Activated CD8-positive, alpha-beta memory T cell treated with anti-CD3 and anti-CD28 coated beads for 24 hours (primary cell): ENCODE measurements around the gene SEMA3E.

ENCODE experiments used
- DNase-seq: peaks from one replicate; pipeline ENCODE4 v3.0.0-alpha.2; 2020

The SEMA3E gene

DNA sequence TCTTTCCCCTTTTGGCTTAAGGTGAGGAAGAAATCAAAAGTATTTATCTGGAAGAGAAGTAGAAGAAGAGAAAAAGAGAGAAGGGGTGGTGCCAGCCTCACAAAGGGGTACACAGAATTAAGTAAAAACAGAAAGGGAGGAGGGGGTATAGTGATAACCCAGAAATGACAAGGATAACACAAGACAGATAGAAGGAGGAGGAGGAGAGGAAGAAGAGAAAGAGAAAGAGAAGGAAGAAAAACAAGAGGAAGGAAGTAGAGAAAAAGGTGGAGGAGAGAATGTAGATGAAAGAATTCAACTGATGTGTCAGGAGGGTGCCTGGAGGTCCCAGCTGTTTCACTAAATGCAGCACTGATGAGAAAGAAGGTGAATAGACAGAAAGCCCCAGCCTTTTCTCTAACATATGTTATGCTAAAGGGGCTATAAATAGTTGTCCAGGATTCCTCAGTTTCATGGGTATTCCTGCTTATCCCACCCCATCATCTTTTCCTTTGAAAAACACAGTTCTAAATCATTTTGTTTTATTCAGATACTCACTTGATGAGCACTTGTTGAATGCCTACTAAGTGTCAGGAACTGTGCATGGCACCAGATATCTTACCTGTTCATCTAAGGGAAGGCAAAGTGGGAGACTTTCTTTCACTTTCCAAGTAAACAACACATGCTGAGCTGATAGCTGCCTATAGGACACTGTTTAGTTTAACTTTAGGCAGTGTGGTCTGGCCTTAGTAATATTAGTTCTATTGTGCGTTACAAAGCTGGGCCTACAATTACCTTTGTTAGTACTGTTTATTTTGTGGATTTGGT lies 8.0 kb downstream of the SEMA3E start:
- DNase-seq, result no peak

- no peak for DNase-seq
Observed at GRCh38 chr7:83640240-83640639, 8.7 kb downstream of the SEMA3E start.

GRCh38 chr7:83633516-83633915 lies 15.4 kb downstream of the SEMA3E start:
- no peak for DNase-seq

DNA sequence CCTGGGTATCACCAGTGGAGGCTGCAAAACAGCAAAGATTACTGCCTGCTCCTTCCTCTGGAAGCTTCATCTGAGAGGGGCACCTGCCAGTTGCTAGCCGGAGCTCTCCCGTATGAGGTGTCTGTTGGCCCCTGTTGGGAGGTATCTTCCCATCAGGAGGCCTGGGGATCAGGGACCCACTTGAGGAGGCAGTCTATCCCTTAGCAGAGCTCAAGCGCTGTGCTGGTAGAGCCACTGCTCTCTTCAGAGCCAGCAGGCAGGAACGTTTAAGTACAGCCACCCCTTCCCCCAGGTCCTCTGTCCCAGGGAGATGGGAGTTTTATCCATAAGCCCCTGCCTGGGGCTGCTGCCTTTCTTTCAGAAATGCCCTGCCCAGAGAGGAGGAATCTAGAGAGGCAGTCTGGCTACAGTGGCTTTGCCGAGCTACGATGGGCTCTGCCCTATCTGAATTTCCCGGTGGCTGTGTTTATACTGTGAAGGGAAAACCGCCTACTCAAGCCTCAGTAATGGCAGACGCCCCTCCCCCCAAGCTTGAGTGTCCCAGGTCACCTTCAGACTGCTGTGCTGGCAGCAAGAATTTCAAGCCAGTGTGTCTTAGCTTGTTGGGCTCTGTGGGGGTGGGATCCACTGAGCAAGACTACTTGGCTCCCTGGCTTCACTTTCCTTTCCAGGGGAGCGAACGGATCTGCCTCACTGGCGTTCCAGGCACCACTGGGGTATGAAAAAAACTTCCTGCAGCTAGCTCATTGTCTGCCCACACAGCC lies 19.6 kb downstream of the SEMA3E start:
- DNase-seq, result no peak

GRCh38 chr7:83617858-83618257 lies 31.1 kb downstream of the SEMA3E start:
- no peak for DNase-seq

- DNase-seq, result no peak
Observed at GRCh38 chr7:83614112-83614511, 34.8 kb downstream of the SEMA3E start.

GRCh38 chr7:83613232-83613631 lies 35.7 kb downstream of the SEMA3E start:
- no peak for DNase-seq

DNA sequence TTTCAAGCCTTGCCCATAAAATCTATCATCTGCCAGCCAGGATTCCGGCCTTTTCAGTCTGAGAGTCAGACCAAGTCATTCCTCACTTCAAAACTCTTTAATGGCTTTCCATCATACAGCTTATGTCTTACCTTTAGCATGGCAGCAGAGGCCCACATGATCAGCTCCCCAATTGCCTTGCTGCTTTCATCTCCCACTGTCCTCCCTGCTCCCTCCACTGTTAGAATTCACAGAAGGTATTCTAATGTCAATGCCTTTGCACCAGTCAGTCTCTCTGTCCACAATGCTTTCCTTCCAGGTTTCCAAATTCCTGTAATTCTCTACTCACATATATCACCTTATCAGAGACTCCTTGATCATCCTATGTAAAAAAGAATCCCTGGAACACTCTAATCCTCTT lies 37.2 kb downstream of the SEMA3E start:
- DNase-seq, result no peak

GRCh38 chr7:83610649-83611304 lies 38.2 kb downstream of the SEMA3E start:
- no peak for DNase-seq

DNA sequence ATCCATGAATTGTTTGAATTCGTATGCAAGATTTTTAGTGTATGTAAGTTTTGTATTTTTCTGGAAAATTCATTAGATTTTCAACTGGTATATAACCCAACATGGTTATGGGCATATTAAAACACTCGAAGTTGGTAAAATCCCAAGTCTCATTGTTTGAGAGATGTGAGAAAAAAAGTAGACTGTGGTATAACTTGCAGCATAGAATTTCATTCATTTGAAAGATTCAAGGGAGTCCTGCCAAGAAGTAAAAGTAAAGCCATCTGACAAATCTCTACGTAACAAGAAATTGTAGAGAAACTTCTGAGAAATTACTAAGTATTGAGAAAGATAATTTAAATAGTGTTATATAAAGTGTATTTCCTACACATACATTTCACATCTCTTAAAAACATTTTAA lies 40.2 kb downstream of the SEMA3E start:
- no peak for DNase-seq

GRCh38 chr7:83603649-83604048 lies 45.3 kb downstream of the SEMA3E start:
- no peak for DNase-seq

DNA sequence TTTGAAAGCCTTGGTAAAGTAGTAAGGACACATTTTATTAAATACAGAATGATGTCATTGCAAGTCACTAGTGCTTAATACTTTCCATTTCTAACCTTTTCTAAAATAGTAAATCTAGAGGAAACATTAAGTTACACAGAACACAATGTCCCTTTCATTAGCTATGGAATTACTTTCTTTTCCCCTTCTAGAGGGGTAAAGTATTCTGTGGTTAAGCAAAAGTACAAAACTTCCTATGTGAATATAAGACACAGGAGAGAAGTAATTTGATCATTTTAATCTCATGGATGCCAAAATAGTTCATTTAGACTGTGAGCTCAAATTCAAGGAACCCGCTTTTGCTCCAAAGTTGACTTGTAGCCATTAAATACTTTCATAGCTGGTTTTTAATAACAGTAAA lies 49.8 kb downstream of the SEMA3E start:
- DNase-seq, result no peak

GRCh38 chr7:83593921-83594475 lies 54.9 kb downstream of the SEMA3E start:
- DNase-seq, result no peak

- no peak for DNase-seq
Observed at GRCh38 chr7:83588602-83589240, 60.2 kb downstream of the SEMA3E start.

DNA sequence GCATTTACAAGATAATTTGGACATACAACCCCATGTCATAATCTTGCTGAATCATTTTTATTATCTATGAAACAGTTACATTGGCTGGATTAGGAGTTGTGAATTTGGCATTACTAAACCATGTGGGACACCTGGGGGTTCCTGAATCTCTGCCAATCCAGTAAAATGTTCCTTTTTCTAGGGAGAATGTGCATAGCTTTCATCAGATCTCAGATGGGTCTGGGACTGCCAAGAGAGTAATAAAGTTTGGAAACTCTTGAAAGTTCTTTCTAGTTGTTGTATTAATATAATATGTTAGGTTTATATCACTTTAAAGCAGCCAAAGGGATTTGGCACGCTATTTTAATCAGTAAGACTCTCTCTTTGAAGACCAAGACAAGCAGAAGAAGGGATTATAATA lies 62.7 kb downstream of the SEMA3E start:
- DNase-seq, result no peak

- DNase-seq, result no peak
Observed at GRCh38 chr7:83581667-83582435, 67.1 kb downstream of the SEMA3E start.

DNA sequence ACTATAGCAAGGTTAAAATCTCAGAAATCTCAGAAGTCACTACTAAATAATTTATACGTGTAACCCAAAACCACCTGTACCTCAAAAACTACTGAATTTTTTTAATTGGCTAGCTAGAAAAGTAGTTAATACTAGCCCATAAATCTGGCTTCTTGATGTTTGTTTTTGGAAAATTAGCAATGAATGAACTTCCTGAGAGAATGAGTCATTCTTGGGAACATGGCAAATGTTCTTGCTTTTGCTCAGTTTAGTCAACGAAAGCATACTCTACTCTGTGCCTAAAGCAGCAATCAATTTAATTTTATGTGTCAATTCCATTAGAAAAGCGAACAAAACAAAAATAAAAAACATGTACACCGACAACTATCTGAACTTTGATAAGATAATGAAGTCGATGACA lies 69.2 kb downstream of the SEMA3E start:
- no peak for DNase-seq

DNA sequence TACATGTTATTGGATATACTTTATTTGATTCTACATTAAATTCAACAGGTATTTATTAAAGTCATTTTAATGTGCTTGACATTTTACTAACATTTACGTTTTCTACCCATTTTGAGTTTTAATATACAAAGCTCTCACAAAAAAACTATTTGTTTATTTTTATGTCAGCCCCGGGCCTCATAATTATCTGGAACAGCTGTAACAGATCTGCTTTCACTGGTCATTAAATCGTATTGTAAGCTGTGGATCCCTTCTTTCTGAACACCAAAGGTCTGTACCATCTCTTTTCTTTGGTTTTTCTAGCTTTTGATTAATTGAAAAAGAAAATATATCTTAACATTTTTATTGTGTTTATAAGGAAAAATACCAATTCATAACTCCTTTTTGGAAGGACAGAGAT lies 73.5 kb downstream of the SEMA3E start:
- DNase-seq, result no peak

GRCh38 chr7:83574616-83575015 lies 74.3 kb downstream of the SEMA3E start:
- DNase-seq, result no peak

DNA sequence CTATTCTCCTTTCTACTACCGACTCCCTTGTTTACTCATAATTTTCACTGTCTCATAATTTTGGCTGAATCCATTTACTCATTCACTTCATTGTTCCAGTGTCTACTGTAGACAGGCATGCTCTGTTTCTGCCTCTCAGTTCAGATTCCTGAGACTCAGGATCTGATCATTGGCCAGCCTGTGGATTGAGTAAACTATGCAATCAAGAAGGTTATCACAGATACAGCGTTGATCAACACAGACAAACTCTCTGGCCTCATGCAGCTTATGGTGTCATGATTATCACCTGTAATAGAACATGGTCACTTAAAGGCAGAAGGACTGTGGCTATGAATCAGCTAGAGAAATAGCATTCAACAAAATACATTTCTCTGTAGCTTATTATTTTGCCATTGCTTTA lies 86.0 kb downstream of the SEMA3E start:
- no peak for DNase-seq

DNA sequence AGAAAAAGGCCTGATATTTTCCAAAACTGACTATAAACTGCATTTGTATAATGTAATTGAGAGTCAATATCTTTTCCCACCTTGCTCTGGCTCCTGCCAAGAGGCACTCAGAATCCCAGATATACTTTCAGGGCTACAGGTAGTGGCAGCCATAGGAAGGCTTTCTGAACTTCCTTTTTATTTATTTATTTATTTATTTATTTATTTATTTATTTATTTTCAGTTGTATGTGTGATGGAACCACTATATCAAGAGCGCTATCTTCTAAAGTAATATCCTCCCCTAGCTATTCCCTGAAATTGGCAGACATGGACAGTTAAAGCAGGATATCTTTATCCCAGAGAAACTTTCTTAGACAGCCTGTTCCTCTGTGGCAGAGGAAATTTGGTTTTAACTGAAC lies 86.7 kb downstream of the SEMA3E start:
- no peak for DNase-seq

- no peak for DNase-seq
Observed at GRCh38 chr7:83559887-83560286, 89.1 kb downstream of the SEMA3E start.
